HCT116 (cell line): ENCODE measurements around the gene ZMYM2. TPM values are rescaled to one million over a fixed set of nuclear protein-coding genes. Genes with fewer than 3 reads are reported as not detected.

Experiments
- ATAC-seq: fragments of 200-7000 bp; cut with Tn5 transposase; 2 replicates; pipeline ENCODE4 v1.9.1; 2020; ENCODE audit warnings: mild to moderate bottlenecking, moderate library complexity
- BruUV-seq: library from RNA; stranded (reverse); fragments of 400-500 nt; replicated peaks from 2 replicates; lab custom pipeline; 2021; lab: Mats Ljungman, UMichigan
- CTCF ChIA-PET: fragments of 300-600 bp; sonication (Branson Sonifier 250); formaldehyde crosslinking; loops from one replicate; lab custom pipeline; 2021; ENCODE audit warnings: antibody characterized with exemption; lab: Charles Lee
- POLR2A ChIA-PET: fragments of 300-600, 350-600 bp; sonication (Branson Sonifier 250); formaldehyde crosslinking; loops from one replicate; lab custom pipeline; 2021; ENCODE audit warnings: antibody characterized with exemption; lab: Charles Lee
- RAD21 ChIA-PET, 2 experiments: fragments of 300-600 bp; sonication (Branson Sonifier 250); formaldehyde crosslinking; loops; one replicate each; lab custom pipeline; 2023; ENCODE audit warnings: low total read pairs in 2 of 2; ENCODE audit not compliant: uncharacterized antibody in 2 of 2, unreplicated experiment in 2 of 2, low non-redundant PET in 1 of 2; lab: Charles Lee
- DNase-seq: peaks from one replicate; pipeline ENCODE4 v3.0.0-alpha.2; 2010; ENCODE audit warnings: low read depth, low spot score
- H2AFZ ChIP-seq: fragments of 200-600 bp; shearing (Covaris generic), sonication (generic); 2 replicates; pipeline ENCODE4 v1.6.1; 2017; ENCODE audit warnings: low read depth, mixed run types, mixed read lengths, antibody characterized with exemption, low read length; ENCODE audit not compliant: poor library complexity, severe bottlenecking
- H3K27ac ChIP-seq: 2 replicates; pipeline ENCODE4 v1.5.1; 2012; ENCODE audit warnings: low read depth, low read length
- H3K27me3 ChIP-seq: fragments of 200-600 bp; sonication (generic); 2 replicates; pipeline ENCODE4 v1.6.1; 2016; ENCODE audit warnings: mixed run types, low read length, mixed read lengths; ENCODE audit not compliant: insufficient read depth
- H3K36me3 ChIP-seq, 2 experiments: fragments of 200-500 bp in 1 of 2; fragments of 200-600 bp in 1 of 2; sonication (Bioruptor generic) in 1 of 2; sonication (generic) in 1 of 2; 2 replicates each; pipeline versions ENCODE4 v1.5.1 to v1.6.1; 2014 to 2016; ENCODE audit warnings: low read length in 2 of 2, inconsistent platforms in 1 of 2, mixed read lengths in 1 of 2, mixed run types in 1 of 2; ENCODE audit not compliant: insufficient read depth in 2 of 2, control insufficient read depth in 1 of 2
- H3K4me1 ChIP-seq, 2 experiments: fragments of 200-600 bp in 1 of 2; sonication (generic) in 1 of 2; 2 replicates each; pipeline versions ENCODE4 v1.5.1 to v1.6.1; 2012 to 2017; ENCODE audit warnings: low read length in 2 of 2, inconsistent platforms in 1 of 2, mild to moderate bottlenecking in 1 of 2, mixed read lengths in 1 of 2, mixed run types in 1 of 2, moderate library complexity in 1 of 2; ENCODE audit not compliant: insufficient read depth in 2 of 2, control insufficient read depth in 1 of 2
- H3K4me2 ChIP-seq: fragments of 200-600 bp; sonication (generic); 2 replicates; pipeline ENCODE4 v1.6.1; 2017; ENCODE audit warnings: mixed run types, low read length, mixed read lengths
- H3K4me3 ChIP-seq, 2 experiments: fragments of 200-600 bp in 1 of 2; sonication (generic) in 1 of 2; replicated peaks in 1 of 2; 2 replicates each; pipeline ENCODE4 v1.5.1; 2011 to 2016; ENCODE audit warnings: low read length in 2 of 2, control low read depth in 1 of 2, low read depth in 1 of 2, mild to moderate bottlenecking in 1 of 2, mixed read lengths in 1 of 2, mixed run types in 1 of 2
- H3K79me2 ChIP-seq: fragments of 200-600 bp; sonication (generic); 2 replicates; pipeline ENCODE4 v1.6.1; 2017; ENCODE audit warnings: mild to moderate bottlenecking, mixed run types, low read length, moderate library complexity, mixed read lengths; ENCODE audit not compliant: insufficient read depth
- H3K9ac ChIP-seq: fragments of 200-600 bp; sonication (generic); 2 replicates; pipeline ENCODE4 v1.6.1; 2016; ENCODE audit warnings: low read length, mixed read lengths
- H3K9me2 ChIP-seq: fragments of 200-600 bp; sonication (generic), shearing (Covaris generic); 2 replicates; pipeline ENCODE4 v1.6.1; 2017; ENCODE audit warnings: mixed run types, mild to moderate bottlenecking, moderate library complexity; ENCODE audit not compliant: insufficient read depth
- H3K9me3 ChIP-seq, 2 experiments: fragments of 200-500 bp in 1 of 2; fragments of 200-600 bp in 1 of 2; sonication (Bioruptor generic) in 1 of 2; sonication (generic) in 1 of 2; 2 replicates each; pipeline ENCODE4 v1.6.1; 2014 to 2017; ENCODE audit warnings: low read length in 2 of 2, mixed read lengths in 2 of 2, inconsistent platforms in 1 of 2, low read depth in 1 of 2, mild to moderate bottlenecking in 1 of 2, mixed run types in 1 of 2, moderate library complexity in 1 of 2; ENCODE audit not compliant: control insufficient read depth in 1 of 2, insufficient read depth in 1 of 2
- H4K20me1 ChIP-seq: fragments of 200-600 bp; sonication (generic), shearing (Covaris generic); 2 replicates; pipeline ENCODE4 v1.6.1; 2017; ENCODE audit warnings: mixed run types, mild to moderate bottlenecking, moderate library complexity; ENCODE audit not compliant: insufficient read depth
- CBX3 ChIP-seq: IDR thresholded peaks from 2 replicates; pipeline ENCODE4 v1.6.1; 2012; ENCODE audit warnings: low read depth
- CEBPB ChIP-seq: IDR thresholded peaks from 2 replicates; pipeline ENCODE4 v1.6.1; 2012; ENCODE audit warnings: low read depth
- CTCF ChIP-seq, 3 experiments: fragments of 200-600 bp in 1 of 3; sonication (generic) in 1 of 3; IDR thresholded peaks in 2 of 3; conservative IDR thresholded peaks in 1 of 3; 2 replicates each; pipeline ENCODE4 v1.5.1; 2012 to 2017; ENCODE audit warnings: low read depth in 2 of 3, low read length in 2 of 3, antibody characterized with exemption in 1 of 3, borderline replicate concordance in 1 of 3, control low read depth in 1 of 3, mild to moderate bottlenecking in 1 of 3, mixed read lengths in 1 of 3, mixed run types in 1 of 3, moderate library complexity in 1 of 3; ENCODE audit not compliant: insufficient read depth in 1 of 3
- EGR1 ChIP-seq: IDR thresholded peaks from 2 replicates; pipeline ENCODE4 v1.6.1; 2012; ENCODE audit warnings: low read depth
- ELF1 ChIP-seq: IDR thresholded peaks from 2 replicates; pipeline ENCODE4 v1.6.1; 2012; ENCODE audit warnings: low read depth, borderline replicate concordance
- EZH2 ChIP-seq: fragments of 200-600 bp; sonication (generic); IDR thresholded peaks from 2 replicates; pipeline ENCODE4 v1.6.1; 2017; ENCODE audit warnings: antibody characterized with exemption, mixed run types
- EZH2phosphoT487 ChIP-seq: fragments of 200-600 bp; IDR thresholded peaks from 2 replicates; pipeline ENCODE4 v1.6.1; 2018; ENCODE audit warnings: antibody characterized with exemption, borderline replicate concordance
- FOSL1 ChIP-seq: IDR thresholded peaks from 2 replicates; pipeline ENCODE4 v1.6.1; 2012; ENCODE audit warnings: low read depth
- JUND ChIP-seq: IDR thresholded peaks from 2 replicates; pipeline ENCODE4 v1.6.1; 2012
- MAX ChIP-seq: IDR thresholded peaks from 2 replicates; pipeline ENCODE4 v1.6.1; 2012
- POLR2A ChIP-seq: IDR thresholded peaks from 2 replicates; pipeline ENCODE4 v1.7.0; 2011; ENCODE audit warnings: borderline replicate concordance; ENCODE audit not compliant: insufficient read depth, insufficient read length; ENCODE audit errors: extremely low read depth
- RAD21 ChIP-seq: IDR thresholded peaks from 2 replicates; pipeline ENCODE4 v1.6.1; 2012; ENCODE audit warnings: low read depth, mild to moderate bottlenecking
- SIN3A ChIP-seq: IDR thresholded peaks from 2 replicates; pipeline ENCODE4 v1.6.1; 2012; ENCODE audit warnings: low read depth
- SP1 ChIP-seq: IDR thresholded peaks from 2 replicates; pipeline ENCODE4 v1.6.1; 2012; ENCODE audit warnings: low read depth
- SRF ChIP-seq: IDR thresholded peaks from 2 replicates; pipeline ENCODE4 v1.6.1; 2012; ENCODE audit warnings: low read depth
- YY1 ChIP-seq: IDR thresholded peaks from 2 replicates; pipeline ENCODE4 v1.6.1; 2011; ENCODE audit warnings: low read length, low read depth, moderate library complexity, mild to moderate bottlenecking; ENCODE audit not compliant: insufficient replicate concordance; ENCODE audit errors: extremely low read depth
- ZBTB33 ChIP-seq: IDR thresholded peaks from 2 replicates; pipeline ENCODE4 v1.6.1; 2011; ENCODE audit warnings: mild to moderate bottlenecking, low read length, moderate library complexity; ENCODE audit not compliant: insufficient replicate concordance; ENCODE audit errors: extremely low read depth
- ZFX ChIP-seq: fragments of 450-650 bp; IDR thresholded peaks from 2 replicates; pipeline ENCODE4 v1.6.1; 2017
- ZNF274 ChIP-seq: fragments of 200-500 bp; sonication (Bioruptor generic); IDR thresholded peaks from 2 replicates; pipeline ENCODE4 v1.6.1; 2014; ENCODE audit warnings: mild to moderate bottlenecking, low read depth, low read length, inconsistent platforms
- intact Hi-C: fragments of 100-400 bp; cut with micrococcal nuclease; formaldehyde crosslinking; loops from 2 replicates; pipeline ENCODE4 v1.10.0; 2022
- total RNA-seq: library from RNA; stranded (reverse); gene quantifications from one replicate; pipeline ENCODE4 v1.2.1, GENCODE V29; 2021; ENCODE audit not compliant: unreplicated experiment

Gene ZMYM2
- total RNA-seq, 1 experiment from 2014 or later = 53.0 TPM

- Histone ChIP-seq H3K27me3 (no peaks in the 10 kb centered on the region), H3K4me3 (no peak overlapping the region), H3K9ac (no peak overlapping the region), H3K4me2 (no peak overlapping the region), H3K9me2 (no peaks in the 10 kb centered on the region), H3K79me2 (peaks cover 70% of the 10 kb centered on the region), H3K9me3 (no peaks in the 10 kb centered on the region), H3K36me3 (peaks cover 15 to 23% of the 10 kb centered on the region in 2 experiments; a peak in 3 of 4 replicates), H4K20me1 (peaks cover 12% of the 10 kb centered on the region; the same call in 1 of the 2 replicates), H2AFZ (no peak overlapping the region), H3K4me1 (peaks cover 10 to 16% of the 10 kb centered on the region in 2 experiments), H3K27ac (no peak overlapping the region)
- ChIA-PET POLR2A (no interaction called here), CTCF (interaction anchor here (1.1 kb wide), 1 partner anchor 34 kb away, joined by 3 read pairs; no protein-coding TSS in a partner anchor), RAD21 (no interaction called here)
- TF ChIP-seq ELF1 (no peak), EGR1 (no peak), CEBPB (no peak), EZH2phosphoT487 (no peak), FOSL1 (no peak), CBX3 (no peak), ZNF274 (no peak), SRF (no peak), CTCF (IDR thresholded peaks at IDR 0.05 in 2 of 3, conservative IDR thresholded peaks at IDR 0.05 in 1 of 3; ENCODE audit: borderline replicate concordance in 1 of 3, insufficient read depth in 1 of 3, low read depth in 2 of 3, low read length in 2 of 3) (no peak), YY1 (no peak), SP1 (no peak), ZBTB33 (no peak), SIN3A (no peak), ZFX (no peak), JUND (no peak), POLR2A (no peak), MAX (no peak), RAD21 (no peak), EZH2 (no peak)
- ATAC-seq = no peak
- BruUV-seq = no TSS peak
- DNase-seq = no peak
- intact Hi-C loops = loop anchor here (2.0 kb wide), 1 partner anchor 35 kb away; no protein-coding TSS in a partner anchor
Observed at GRCh38 chr13:19961489-19961888, 3.0 kb downstream of the ZMYM2 start.
